Pancreas (tissue), 10 donors: ENCODE results near the gene ZBP1. TPM values are rescaled to one million over a fixed set of nuclear protein-coding genes. Genes with fewer than 3 reads are reported as not detected.

Source experiments
- ATAC-seq, 4 donors: fragments of 200-7000 bp; cut with Tn5 transposase; one replicate each; pipeline versions ENCODE4 v1.8.0 to v1.9.1; 2020; ENCODE audit warnings: mild to moderate bottlenecking in 4 of 4, moderate library complexity in 4 of 4
- DNase-seq, 6 donors: peaks; one replicate each; pipeline ENCODE4 v3.0.0-alpha.2; 2020
- FAIRE-seq: peaks from 2 replicates; lab custom pipeline; 2012; peaks lifted over from hg19 to GRCh38; lab: Jason Lieb, UNC
- H3K27ac ChIP-seq, 4 donors: fragments of 200-600 bp; sonication (generic); 1 replicate in 3 of 4; 2 replicates in 1 of 4; pipeline versions ENCODE4 v1.5.0 to v1.8.0; 2020
- H3K27me3 ChIP-seq, 4 donors: fragments of 200-600 bp; one replicate each; pipeline ENCODE4 v1.8.0; 2021
- H3K36me3 ChIP-seq, 3 donors: fragments of 200-600 bp; sonication (generic) in 1 of 3; one replicate each; pipeline versions ENCODE4 v1.5.0 to v1.8.0; 2020 to 2021
- H3K4me1 ChIP-seq, 3 donors: fragments of 200-600 bp; one replicate each; pipeline ENCODE4 v1.8.0; 2021
- H3K4me3 ChIP-seq, 4 donors: fragments of 200-600 bp; sonication (generic) in 2 of 4; one replicate each; pipeline versions ENCODE4 v1.5.0 to v1.8.0; 2020 to 2021
- H3K9me3 ChIP-seq, 4 donors: fragments of 200-600 bp; one replicate each; pipeline ENCODE4 v1.8.0; 2021
- CTCF ChIP-seq, 4 donors: fragments of 200-600 bp; sonication (generic) in 3 of 4; IDR thresholded peaks; one replicate each; pipeline versions ENCODE4 v1.5.0 to v1.8.0; 2021; ENCODE audit warnings: antibody characterized with exemption in 4 of 4
- WGBS, 2 donors: extraction: QIAGEN DNeasy Blood & Tissue Kit; methylation state at CpG; one replicate each; pipeline ENCODE4 v1.1.7; 2013; 5-methylcytosine and 5-hydroxymethylcytosine counted together
- intact Hi-C, 3 donors: fragments of 100-400 bp; cut with DNase I; formaldehyde crosslinking; loops; one replicate each; pipeline versions ENCODE4 v1.11.1 to v1.14.2; 2022
- polyA plus RNA-seq, 2 donors: library from polyadenylated mRNA; stranded (reverse); fragments of 200-250 nt; gene quantifications; one replicate each; pipeline ENCODE4 v1.2.3, GENCODE V29; 2013
- total RNA-seq, 6 donors: library from RNA; stranded (reverse); fragmentation: NEBNext Ultra II Directional in 4 of 6; extraction: Animal tissue kit (Norgen Biotek cat#: 25700) in 4 of 6; gene quantifications; one replicate each; pipeline versions ENCODE4 v1.2.1 to v1.2.4, GENCODE V29; 2021 to 2023
- donor health status: healthy with polysubstance abuse.
- donor health status: DM: no; HTN: no; CAD: no; lungs with moderate emphysema.
- donor health status: DM: no; HTN: no; CAD: no.
- donor health status: control.
- donor health status: control.
- donor health status: Bipolar disorder and iron deficiency.
- donor health status: DM: yes; HTN: yes; CAD: no.
- donor health status: DM: no; HTN: no; CAD: no.
- donor health status: DM: no; HTN: no; CAD: no.
- donor health status: DM: yes; HTN: yes; CAD: no.

The ZBP1 gene
- total and polyA plus RNA-seq, 8 donors: 0.09 to 0.90 (median 0.17) TPM; not detected in 3

- Histone ChIP-seq H3K27ac (no peak overlapping the region), H3K4me3 (no peak overlapping the region), H3K36me3 (no peaks in the 10 kb centered on the region), H3K4me1 (no peaks in the 10 kb centered on the region), H3K9me3 (no peaks in the 10 kb centered on the region), H3K27me3 (peaks cover 0 to 5% (median 0%) of the 10 kb centered on the region in 4 donors)
- no peak for TF ChIP-seq CTCF (IDR thresholded peaks at IDR 0.05)
- no peak for DNase-seq
- intact Hi-C loops: no loop called here
- ATAC-seq: no peak
- FAIRE-seq: no peak
Measured at GRCh38 chr20:57574954-57575353, 45.3 kb downstream of the ZBP1 start.

GRCh38 chr20:57573894-57574293 lies 46.3 kb downstream of the ZBP1 start:
- Histone ChIP-seq H3K27me3 (peaks cover 0 to 5% (median 0%) of the 10 kb centered on the region in 4 donors), H3K27ac (no peak overlapping the region), H3K4me3 (no peak overlapping the region), H3K4me1 (no peaks in the 10 kb centered on the region), H3K9me3 (no peaks in the 10 kb centered on the region), H3K36me3 (no peaks in the 10 kb centered on the region)
- FAIRE-seq: no peak
- intact Hi-C loops: no loop called here
- WGBS, 2 donors: 57 to 58% methylated on average over 5 of the region's 5 CpGs
- no peak for ATAC-seq
- no peak for TF ChIP-seq CTCF (IDR thresholded peaks at IDR 0.05)
- DNase-seq: no peak

- WGBS, 2 donors: 48 to 50% methylated on average over 12 of the region's 12 CpGs
- intact Hi-C loops: no loop called here
- no peak overlapping the region for H3K4me3 ChIP-seq
- no peaks in the 10 kb centered on the region for H3K9me3 ChIP-seq
- peak in 2 of 4 donors; percentile 61 to 67 for ATAC-seq
- H3K4me1 ChIP-seq: no peaks in the 10 kb centered on the region
- no peaks in the 10 kb centered on the region for H3K36me3 ChIP-seq
- DNase-seq: peak in 1 of 6 donors; percentile 44
- no peak overlapping the region for H3K27ac ChIP-seq
- FAIRE-seq: no peak
- no peak for TF ChIP-seq CTCF (IDR thresholded peaks at IDR 0.05)
- H3K27me3 ChIP-seq: peaks cover 0 to 1% (median 0%) of the 10 kb centered on the region in 4 donors
Measured at GRCh38 chr20:57573242-57573641, 47.0 kb downstream of the ZBP1 start.

- no peak for ATAC-seq
Measured at GRCh38 chr20:57571782-57572416, 48.3 kb downstream of the ZBP1 start.

More at GRCh38 chr20:57571782-57572416, 48.3 kb downstream of the ZBP1 start:
- Histone ChIP-seq H3K36me3 (no peaks in the 10 kb centered on the region), H3K27me3 (no peaks in the 10 kb centered on the region), H3K4me1 (no peaks in the 10 kb centered on the region), H3K4me3 (no peak overlapping the region), H3K27ac (no peak overlapping the region), H3K9me3 (no peaks in the 10 kb centered on the region)
- 80 to 83% methylated on average over 3 of the region's 3 CpGs for WGBS, 2 donors
- no peak for DNase-seq
- FAIRE-seq: no peak
- no peak for TF ChIP-seq CTCF (IDR thresholded peaks at IDR 0.05)
- intact Hi-C loops: no loop called here
